Calu3 (cell line): ENCODE data around the gene FAM72D. TPM values are rescaled to one million over a fixed set of nuclear protein-coding genes. Genes with fewer than 3 reads are reported as not detected.
"Not testable (repeated sequence)": the region's sequence is repeated elsewhere in the genome, so short reads cannot be mapped to it uniquely, and the experiment has no call there.

Experiments used
- BruUV-seq: library from RNA; stranded (reverse); fragments of 400-500 nt; replicated peaks from 2 replicates; lab custom pipeline; 2021; lab: Mats Ljungman, UMichigan
- CTCF ChIA-PET: fragments of 300-600 bp; sonication (Branson Sonifier 250); formaldehyde crosslinking; loops from one replicate; lab custom pipeline; 2022; ENCODE audit warnings: antibody characterized with exemption; lab: Charles Lee
- DNase-seq: peaks from one replicate; pipeline ENCODE4 v3.0.0; 2022
- H3K27ac Mint-ChIP-seq: one replicate; pipeline ENCODE4 v1.8.0; 2022; ENCODE audit warnings: mixed read lengths; ENCODE audit not compliant: unreplicated experiment
- H3K27me3 Mint-ChIP-seq: one replicate; pipeline ENCODE4 v1.8.0; 2022; ENCODE audit warnings: mixed read lengths; ENCODE audit not compliant: unreplicated experiment
- H3K36me3 Mint-ChIP-seq: one replicate; pipeline ENCODE4 v1.8.0; 2022; ENCODE audit warnings: mild to moderate bottlenecking, moderate library complexity, mixed read lengths; ENCODE audit not compliant: insufficient read depth, unreplicated experiment
- H3K4me1 Mint-ChIP-seq: one replicate; pipeline ENCODE4 v1.8.0; 2022; ENCODE audit warnings: mild to moderate bottlenecking, low read depth, mixed read lengths; ENCODE audit not compliant: unreplicated experiment
- H3K4me3 Mint-ChIP-seq: one replicate; pipeline ENCODE4 v1.8.0; 2022; ENCODE audit warnings: mild to moderate bottlenecking, low read depth, moderate library complexity, mixed read lengths; ENCODE audit not compliant: unreplicated experiment
- H3K9me3 Mint-ChIP-seq: one replicate; pipeline ENCODE4 v1.8.0; 2022; ENCODE audit warnings: low read depth, mixed read lengths; ENCODE audit not compliant: unreplicated experiment
- intact Hi-C: fragments of 100-400 bp; cut with micrococcal nuclease; formaldehyde crosslinking; loops from one replicate; pipeline ENCODE4 v1.10.0; 2022; ENCODE audit not compliant: unreplicated experiment
- total RNA-seq: library from RNA; stranded (reverse); gene quantifications from 2 replicates; pipeline ENCODE4 v1.2.3, GENCODE V29; 2022

FAM72D gene
- total RNA-seq, 1 experiment from 2014 or later, result 10.3 TPM

DNA sequence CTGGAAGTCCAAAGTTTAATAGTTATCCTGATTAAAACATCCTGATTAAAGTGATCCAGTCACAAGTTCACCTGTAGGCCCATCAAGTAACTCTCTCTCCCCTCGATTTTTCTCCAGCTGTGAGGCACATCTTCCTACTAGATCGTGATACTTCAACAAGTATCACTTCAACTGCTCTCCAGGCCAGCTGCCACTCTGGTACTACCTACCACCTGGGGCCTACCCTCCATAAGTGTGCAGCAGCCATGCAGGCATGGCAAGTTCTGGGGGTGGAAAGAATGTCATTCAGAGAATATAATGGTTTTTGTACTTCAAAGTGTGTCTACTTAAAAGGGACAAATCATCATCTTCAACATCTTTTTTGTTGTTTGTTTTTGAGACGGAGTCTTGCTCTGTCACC, 15.6 kb upstream of the FAM72D start:
- DNase-seq, CTCF ChIA-PET, H3K4me1 Mint-ChIP-seq, H3K36me3 Mint-ChIP-seq, BruUV-seq, H3K9me3 Mint-ChIP-seq, H3K4me3 Mint-ChIP-seq, intact Hi-C loops, H3K27me3 Mint-ChIP-seq, H3K27ac Mint-ChIP-seq: not testable (repeated sequence)

GRCh38 chr1:145082483-145083255, 13.1 kb upstream of the FAM72D start:
- H3K27ac Mint-ChIP-seq, H3K9me3 Mint-ChIP-seq, CTCF ChIA-PET, BruUV-seq, H3K4me1 Mint-ChIP-seq, intact Hi-C loops, H3K4me3 Mint-ChIP-seq, DNase-seq, H3K36me3 Mint-ChIP-seq, H3K27me3 Mint-ChIP-seq: not testable (repeated sequence)

GRCh38 chr1:145093517-145094149, 2.1 kb upstream of the FAM72D start:
- H3K4me1 Mint-ChIP-seq, H3K9me3 Mint-ChIP-seq, H3K27me3 Mint-ChIP-seq, CTCF ChIA-PET, intact Hi-C loops, H3K36me3 Mint-ChIP-seq, BruUV-seq: not testable (repeated sequence)
- Mint-ChIP-seq H3K27ac (peak overlapping the region; percentile 58), H3K4me3 (peak overlapping the region; percentile 62)
- DNase-seq, result peak; percentile 13

DNA sequence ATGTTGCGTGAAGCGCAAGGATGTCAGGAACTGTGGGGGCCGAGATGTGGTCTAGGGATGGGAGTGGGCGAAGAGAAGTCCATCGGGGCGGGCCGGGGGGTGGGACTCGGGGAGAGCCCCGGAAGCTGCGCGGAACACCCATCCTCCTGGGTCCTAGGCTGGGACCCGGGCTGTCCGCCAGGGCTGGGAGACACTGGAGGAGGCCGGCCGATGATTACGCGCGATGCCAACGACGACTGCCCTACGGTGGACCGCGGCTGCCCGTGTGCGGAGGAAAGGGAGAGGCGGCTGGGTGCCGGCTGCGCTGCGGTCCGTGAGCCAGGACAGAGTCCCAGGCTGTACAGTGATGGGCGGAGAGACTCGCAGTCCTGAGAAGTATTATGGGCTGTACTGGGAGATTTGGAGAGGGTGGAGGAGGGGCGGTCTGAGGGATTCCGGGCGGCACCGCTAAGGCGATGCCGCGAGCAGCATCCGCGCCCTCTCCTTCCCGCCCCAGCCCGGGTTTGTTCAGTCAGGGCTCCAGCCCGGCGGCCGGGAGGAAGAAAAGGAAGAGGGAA, 1.0 kb upstream of the FAM72D start:
- peak overlapping the region; percentile 48 for H3K4me3 Mint-ChIP-seq
- TSS peak; percentile 47 for BruUV-seq
- CTCF ChIA-PET, H3K27me3 Mint-ChIP-seq, H3K36me3 Mint-ChIP-seq, H3K9me3 Mint-ChIP-seq, intact Hi-C loops, H3K27ac Mint-ChIP-seq, H3K4me1 Mint-ChIP-seq: not testable (repeated sequence)
- DNase-seq, result peak; percentile 20

- H3K9me3 Mint-ChIP-seq, CTCF ChIA-PET, H3K4me3 Mint-ChIP-seq, DNase-seq, H3K4me1 Mint-ChIP-seq, H3K36me3 Mint-ChIP-seq, H3K27me3 Mint-ChIP-seq, intact Hi-C loops, H3K27ac Mint-ChIP-seq, BruUV-seq: not testable (repeated sequence)
Observed at GRCh38 chr1:145101725-145102124, 6.0 kb downstream of the FAM72D start.

DNA sequence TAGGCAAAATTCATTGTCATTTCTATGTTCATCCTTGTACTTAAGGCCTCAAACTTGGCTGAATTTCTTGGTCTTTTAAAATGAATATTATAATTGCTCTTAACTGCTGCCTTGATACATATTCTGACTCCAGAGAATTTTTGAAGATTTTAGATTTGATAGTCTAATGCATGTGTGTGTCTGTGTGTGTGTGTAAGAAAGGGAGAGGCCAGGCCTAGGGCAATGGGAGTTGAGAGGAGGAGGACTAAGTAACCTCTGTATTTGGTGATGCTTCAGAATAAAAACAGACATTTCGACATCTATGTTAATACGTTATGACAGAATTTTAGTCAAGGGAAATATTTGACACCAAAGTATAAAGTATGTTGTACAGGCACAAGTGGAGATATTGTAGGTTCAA, 7.5 kb downstream of the FAM72D start:
- DNase-seq, intact Hi-C loops, H3K9me3 Mint-ChIP-seq, H3K27ac Mint-ChIP-seq, H3K36me3 Mint-ChIP-seq, CTCF ChIA-PET, BruUV-seq, H3K4me1 Mint-ChIP-seq, H3K27me3 Mint-ChIP-seq, H3K4me3 Mint-ChIP-seq: not testable (repeated sequence)

DNA sequence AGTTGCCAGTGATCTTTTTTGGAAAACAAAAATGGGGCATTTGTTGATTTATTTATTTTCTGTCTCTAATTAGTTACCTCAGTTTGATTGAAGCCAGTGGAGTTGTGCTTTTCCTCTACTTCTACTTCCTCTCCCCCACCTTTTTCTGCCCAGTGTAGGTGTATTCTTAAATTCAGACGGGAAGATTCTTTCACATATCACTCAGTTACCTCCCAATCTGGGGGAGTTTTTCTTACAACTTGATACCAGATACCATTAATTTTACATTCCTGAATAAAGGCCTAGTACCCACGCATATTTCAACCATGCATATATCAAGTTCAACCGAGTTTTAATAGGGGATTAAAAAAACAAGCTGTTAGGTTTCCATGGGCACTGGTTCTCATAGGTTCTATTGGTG, 15.9 kb downstream of the FAM72D start:
- BruUV-seq, H3K4me3 Mint-ChIP-seq, intact Hi-C loops, H3K4me1 Mint-ChIP-seq, H3K27me3 Mint-ChIP-seq, H3K27ac Mint-ChIP-seq, H3K9me3 Mint-ChIP-seq, H3K36me3 Mint-ChIP-seq, CTCF ChIA-PET, DNase-seq: not testable (repeated sequence)

GRCh38 chr1:145112703-145113102, 16.9 kb downstream of the FAM72D start:
- DNase-seq, BruUV-seq, H3K36me3 Mint-ChIP-seq, H3K27ac Mint-ChIP-seq, H3K4me3 Mint-ChIP-seq, CTCF ChIA-PET, intact Hi-C loops, H3K27me3 Mint-ChIP-seq, H3K9me3 Mint-ChIP-seq, H3K4me1 Mint-ChIP-seq: not testable (repeated sequence)

DNA sequence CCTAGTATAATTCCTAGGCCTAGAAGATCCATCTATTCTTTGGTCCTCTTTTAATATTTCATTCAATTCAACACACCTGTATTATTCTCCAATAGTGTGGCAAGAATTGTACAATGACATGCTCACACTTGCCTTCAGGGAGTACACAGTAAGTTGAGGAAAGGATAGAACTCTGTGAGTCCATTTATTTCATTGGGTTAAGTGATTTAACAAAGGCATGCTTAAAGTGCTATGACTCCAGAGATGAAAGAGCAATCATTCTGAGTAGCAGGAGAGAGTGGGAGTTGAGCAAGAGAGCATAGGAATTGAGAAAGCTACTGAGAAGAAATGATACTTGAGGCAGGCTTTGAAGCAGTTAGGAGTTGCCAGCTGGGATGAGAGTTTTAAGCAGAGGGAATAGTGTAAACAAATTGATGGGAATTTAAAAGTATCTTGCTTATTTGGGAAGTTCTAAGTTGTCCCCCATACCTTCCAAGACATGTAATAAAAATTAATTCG, 18.8 kb downstream of the FAM72D start:
- intact Hi-C loops, H3K4me1 Mint-ChIP-seq, H3K9me3 Mint-ChIP-seq, CTCF ChIA-PET, DNase-seq, H3K27me3 Mint-ChIP-seq, H3K4me3 Mint-ChIP-seq, BruUV-seq, H3K36me3 Mint-ChIP-seq, H3K27ac Mint-ChIP-seq: not testable (repeated sequence)
